Activated CD8-positive, alpha-beta memory T cell treated with anti-CD3 and anti-CD28 coated beads, Interleukin-2, amount 50 U/mL, for 1 hour (primary cell): ENCODE data around the gene AADAT.

Source experiments
- DNase-seq: peaks from one replicate; pipeline ENCODE4 v3.0.0-alpha.2; 2020; ENCODE audit errors: extremely low read depth

The AADAT gene

GRCh38 chr4:170035231-170035630 lies 54.5 kb downstream of the AADAT start:
- no peak for DNase-seq

DNA sequence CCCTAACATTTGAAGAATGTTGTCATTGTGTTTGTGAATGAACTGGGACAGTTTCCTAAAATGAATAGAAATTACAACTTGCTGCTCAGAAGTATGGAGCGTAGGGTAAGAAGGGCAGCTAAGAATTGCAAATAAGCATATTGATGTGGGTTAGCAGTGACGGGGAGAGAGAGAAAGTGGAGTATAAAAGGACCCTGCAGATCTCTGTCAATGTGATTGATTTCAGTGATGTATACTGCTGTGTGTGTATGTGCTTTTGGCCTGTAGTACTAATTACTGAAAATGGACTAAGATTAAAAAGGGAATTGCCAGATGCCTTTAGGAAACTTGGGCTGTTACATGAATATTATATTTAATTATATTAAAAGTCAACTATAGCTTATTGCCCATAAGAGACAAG lies 55.8 kb downstream of the AADAT start:
- no peak for DNase-seq

DNA sequence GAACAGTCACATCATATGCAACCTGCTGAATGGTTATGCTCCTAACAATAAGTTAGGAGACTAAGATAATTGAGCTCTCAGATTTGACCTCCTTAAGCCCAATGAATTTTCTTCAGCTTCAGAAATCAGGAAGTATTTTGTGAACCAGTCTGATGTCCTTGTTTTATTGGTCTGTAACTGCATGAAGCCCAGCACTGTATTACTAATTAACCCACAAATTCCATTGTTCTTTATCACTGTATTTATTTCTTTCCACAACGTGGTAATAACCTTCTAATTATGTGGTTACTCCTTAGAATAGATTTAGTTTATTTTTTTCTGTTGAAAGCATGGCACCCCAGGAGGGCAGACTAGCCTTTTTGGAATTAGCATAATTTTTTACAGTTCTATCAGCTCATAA lies 59.6 kb downstream of the AADAT start:
- DNase-seq = no peak

GRCh38 chr4:170027181-170027829 lies 62.5 kb downstream of the AADAT start:
- peak; percentile 60 for DNase-seq

GRCh38 chr4:170026253-170027021 lies 63.3 kb downstream of the AADAT start, which contains the start of gene MFAP3L:
TSS of gene MFAP3L (minus strand) at chr4:170026395. CDS start at chr4:170005877, 20,518 bp downstream.
- peak; percentile 13 for DNase-seq

DNA sequence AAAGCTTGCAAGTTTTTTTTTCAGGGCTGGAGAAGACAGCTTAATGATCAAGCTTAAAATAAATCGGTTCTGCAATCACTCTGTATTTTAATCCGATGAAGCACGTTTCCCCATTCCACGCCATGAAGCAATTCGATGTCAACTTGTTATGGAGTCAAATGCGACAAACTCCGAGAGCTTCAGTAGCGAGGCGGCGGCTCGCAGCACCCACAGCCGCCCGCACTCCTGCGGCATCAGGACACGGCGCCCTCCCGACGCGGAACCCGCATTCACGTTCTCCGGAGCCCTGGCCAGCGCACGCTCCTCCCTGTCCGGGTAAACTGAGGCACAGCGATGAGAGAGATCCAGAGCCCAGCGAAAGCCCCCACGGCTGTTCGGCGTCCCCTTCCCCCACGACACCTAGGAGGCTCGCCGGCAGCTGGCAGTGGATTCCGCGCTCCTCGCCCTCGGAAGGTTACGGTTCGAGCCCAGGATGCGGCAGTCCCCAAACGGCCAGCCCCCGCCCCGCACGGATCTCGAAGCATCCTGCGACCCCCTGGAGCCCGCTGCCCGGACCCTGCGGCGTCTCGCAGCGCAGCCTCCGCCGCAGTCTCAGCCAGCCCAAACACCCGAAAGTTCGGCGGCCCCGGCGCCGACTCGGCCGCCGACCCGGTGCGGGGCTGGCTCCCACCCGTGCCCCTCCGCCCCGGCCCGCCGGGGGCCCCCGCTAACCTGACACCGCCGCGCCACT lies 64.1 kb downstream of the AADAT start:
- no peak for DNase-seq

GRCh38 chr4:170022211-170022610 lies 67.5 kb downstream of the AADAT start:
- no peak for DNase-seq

- no peak for DNase-seq
These were observed 72.5 kb downstream of the AADAT start for GRCh38 chr4:170017252-170017651.

DNA sequence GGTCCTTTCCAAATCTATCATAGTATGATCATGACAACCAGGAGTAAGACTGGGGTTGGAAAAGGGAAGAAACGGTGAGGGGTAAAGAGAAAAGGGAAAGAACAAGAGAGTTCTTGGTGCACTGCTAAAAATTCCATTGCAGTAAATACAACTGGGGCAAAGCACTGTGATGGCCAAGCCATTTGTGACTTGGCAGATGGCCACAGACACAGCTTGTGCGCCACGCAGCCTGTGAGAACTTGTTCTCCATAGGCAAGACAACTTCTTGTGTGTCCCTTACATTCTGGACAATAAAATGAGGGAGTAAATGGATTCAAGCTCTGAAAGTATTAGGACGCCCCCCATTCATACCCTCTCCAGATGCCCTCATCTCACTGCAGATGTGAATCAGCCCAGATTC lies 74.5 kb downstream of the AADAT start:
- DNase-seq = no peak

- DNase-seq = no peak
These were observed 75.3 kb downstream of the AADAT start for GRCh38 chr4:170014359-170015011.

GRCh38 chr4:170012629-170012958 lies 77.2 kb downstream of the AADAT start:
- no peak for DNase-seq

GRCh38 chr4:170011921-170012628 lies 77.7 kb downstream of the AADAT start:
- no peak for DNase-seq
